Endothelial cell (in vitro differentiated cells): ENCODE measurements around the gene ATPAF2. TPM values are rescaled to one million over a fixed set of nuclear protein-coding genes. Genes with fewer than 3 reads are reported as not detected.

ENCODE experiments used
- DNase-seq: peaks from one replicate; pipeline ENCODE4 v3.0.0; 2021; ENCODE audit warnings: low spot score
- H3K27ac Mint-ChIP-seq: one replicate; pipeline ENCODE4 v1.8.0; 2021; ENCODE audit warnings: mixed read lengths, inconsistent platforms; ENCODE audit not compliant: unreplicated experiment
- H3K27me3 Mint-ChIP-seq: one replicate; pipeline ENCODE4 v1.8.0; 2021; ENCODE audit warnings: mild to moderate bottlenecking, moderate library complexity, mixed read lengths, inconsistent platforms; ENCODE audit not compliant: unreplicated experiment
- H3K36me3 Mint-ChIP-seq: one replicate; pipeline ENCODE4 v1.8.0; 2021; ENCODE audit warnings: mild to moderate bottlenecking, low read depth, mixed read lengths, inconsistent platforms; ENCODE audit not compliant: unreplicated experiment
- H3K4me1 Mint-ChIP-seq: one replicate; pipeline ENCODE4 v1.8.0; 2021; ENCODE audit warnings: mild to moderate bottlenecking, mixed read lengths, inconsistent platforms; ENCODE audit not compliant: unreplicated experiment
- H3K4me3 Mint-ChIP-seq: one replicate; pipeline ENCODE4 v1.8.0; 2021; ENCODE audit warnings: mild to moderate bottlenecking, mixed read lengths, inconsistent platforms; ENCODE audit not compliant: unreplicated experiment
- H3K9me3 Mint-ChIP-seq: one replicate; pipeline ENCODE4 v1.8.0; 2021; ENCODE audit warnings: mixed read lengths, inconsistent platforms; ENCODE audit not compliant: unreplicated experiment
- total RNA-seq: library from RNA; stranded (reverse); fragmentation: NEBNext Ultra II Directional; extraction: Animal tissue kit (Norgen Biotek cat#: 25700); gene quantifications from one replicate; pipeline ENCODE4 v1.2.1, GENCODE V29; 2021; ENCODE audit not compliant: unreplicated experiment
- TF ChIP-seq, protein P1 (sequence below): fragments of 200-600 bp; sonication (generic); IDR thresholded peaks from one replicate; pipeline ENCODE4 v1.5.0; 2021; ENCODE audit warnings: antibody characterized with exemption; ENCODE audit not compliant: unreplicated experiment

The ATPAF2 gene
- total RNA-seq, 1 donor from 2014 or later: 24.7 TPM

GRCh38 chr17:18028114-18028951 is 10.6 kb downstream of the ATPAF2 start:
- no peak overlapping the region for H3K4me3 Mint-ChIP-seq

DNA sequence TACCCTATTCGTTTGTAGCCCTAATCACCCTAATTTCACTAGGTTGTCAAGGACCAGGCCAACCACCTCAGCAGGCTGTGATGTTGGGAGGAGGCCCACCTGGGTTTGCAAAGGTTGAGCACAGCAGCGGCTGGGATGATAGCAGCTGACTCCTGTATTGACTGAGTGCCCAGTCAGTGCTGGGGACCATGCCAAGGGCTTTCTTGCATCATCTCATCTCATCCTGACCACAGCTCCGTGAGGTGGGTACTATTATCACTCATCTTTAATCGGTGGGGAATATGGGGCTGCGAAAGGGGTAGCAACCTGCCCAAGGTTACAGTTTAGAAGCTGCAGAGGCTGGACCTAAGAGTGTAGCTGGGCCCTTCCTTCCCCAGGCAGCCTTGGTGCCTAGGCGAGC is 11.7 kb downstream of the ATPAF2 start:
- Mint-ChIP-seq H3K9me3 (no peaks in the 10 kb centered on the region), H3K27ac (no peak overlapping the region), H3K4me3 (no peak overlapping the region), H3K4me1 (peaks cover 12% of the 10 kb centered on the region), H3K36me3 (no peaks in the 10 kb centered on the region), H3K27me3 (no peaks in the 10 kb centered on the region)
- TF ChIP-seq, protein P1, sequence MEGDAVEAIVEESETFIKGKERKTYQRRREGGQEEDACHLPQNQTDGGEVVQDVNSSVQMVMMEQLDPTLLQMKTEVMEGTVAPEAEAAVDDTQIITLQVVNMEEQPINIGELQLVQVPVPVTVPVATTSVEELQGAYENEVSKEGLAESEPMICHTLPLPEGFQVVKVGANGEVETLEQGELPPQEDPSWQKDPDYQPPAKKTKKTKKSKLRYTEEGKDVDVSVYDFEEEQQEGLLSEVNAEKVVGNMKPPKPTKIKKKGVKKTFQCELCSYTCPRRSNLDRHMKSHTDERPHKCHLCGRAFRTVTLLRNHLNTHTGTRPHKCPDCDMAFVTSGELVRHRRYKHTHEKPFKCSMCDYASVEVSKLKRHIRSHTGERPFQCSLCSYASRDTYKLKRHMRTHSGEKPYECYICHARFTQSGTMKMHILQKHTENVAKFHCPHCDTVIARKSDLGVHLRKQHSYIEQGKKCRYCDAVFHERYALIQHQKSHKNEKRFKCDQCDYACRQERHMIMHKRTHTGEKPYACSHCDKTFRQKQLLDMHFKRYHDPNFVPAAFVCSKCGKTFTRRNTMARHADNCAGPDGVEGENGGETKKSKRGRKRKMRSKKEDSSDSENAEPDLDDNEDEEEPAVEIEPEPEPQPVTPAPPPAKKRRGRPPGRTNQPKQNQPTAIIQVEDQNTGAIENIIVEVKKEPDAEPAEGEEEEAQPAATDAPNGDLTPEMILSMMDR: no peak
- DNase-seq: no peak

More at GRCh38 chr17:18028114-18028951, 10.6 kb downstream of the ATPAF2 start:
- Mint-ChIP-seq H3K27me3 (no peaks in the 10 kb centered on the region), H3K9me3 (no peaks in the 10 kb centered on the region), H3K36me3 (no peaks in the 10 kb centered on the region), H3K27ac (peak overlapping the region; percentile 24), H3K4me1 (peaks cover 18% of the 10 kb centered on the region)
- no peak for DNase-seq
- TF ChIP-seq, protein P1: no peak

DNA sequence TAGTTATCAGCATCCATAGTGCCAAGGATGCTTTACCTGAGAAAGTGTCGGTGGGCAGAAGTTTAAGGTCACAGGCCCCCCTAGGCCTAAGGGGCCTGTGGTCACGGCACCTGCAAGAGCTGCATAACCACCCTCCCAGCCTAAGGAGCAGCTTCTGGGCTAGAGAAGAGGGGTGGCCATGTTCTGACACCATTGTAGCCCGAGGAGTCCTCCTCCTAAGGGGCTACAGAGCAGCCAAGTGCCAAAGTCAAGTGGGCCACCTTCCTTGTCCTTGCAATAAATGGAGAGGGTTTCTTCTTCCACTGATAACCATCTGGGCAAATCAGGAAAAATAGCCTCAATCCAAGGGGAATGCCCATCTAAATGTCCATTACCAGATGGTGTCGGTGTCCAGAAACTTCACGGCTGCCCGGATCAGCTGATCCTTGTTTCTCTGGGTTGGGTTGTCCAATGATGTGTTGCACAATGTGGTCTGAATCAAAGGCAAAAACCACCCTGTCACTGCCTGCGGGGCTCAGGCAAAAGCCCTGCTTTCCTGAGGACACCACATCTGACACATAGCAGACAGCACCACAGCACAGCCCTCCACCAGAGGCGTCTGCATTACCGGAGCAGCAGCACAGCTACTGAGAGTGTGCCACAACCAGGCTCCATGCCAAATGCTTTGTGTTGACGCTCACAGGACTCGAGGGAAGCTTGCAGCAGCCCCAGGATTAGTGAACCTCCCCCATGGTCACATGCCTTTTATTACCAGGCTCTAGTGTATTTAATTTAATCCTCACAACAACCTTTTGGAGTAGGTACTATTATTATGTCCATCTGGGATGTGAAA is 12.8 kb downstream of the ATPAF2 start:
- Mint-ChIP-seq H3K9me3 (no peaks in the 10 kb centered on the region), H3K36me3 (no peaks in the 10 kb centered on the region), H3K4me3 (no peak overlapping the region), H3K4me1 (peaks cover 4% of the 10 kb centered on the region), H3K27ac (no peak overlapping the region), H3K27me3 (no peaks in the 10 kb centered on the region)
- no peak for DNase-seq
- TF ChIP-seq, protein P1: no peak

DNA sequence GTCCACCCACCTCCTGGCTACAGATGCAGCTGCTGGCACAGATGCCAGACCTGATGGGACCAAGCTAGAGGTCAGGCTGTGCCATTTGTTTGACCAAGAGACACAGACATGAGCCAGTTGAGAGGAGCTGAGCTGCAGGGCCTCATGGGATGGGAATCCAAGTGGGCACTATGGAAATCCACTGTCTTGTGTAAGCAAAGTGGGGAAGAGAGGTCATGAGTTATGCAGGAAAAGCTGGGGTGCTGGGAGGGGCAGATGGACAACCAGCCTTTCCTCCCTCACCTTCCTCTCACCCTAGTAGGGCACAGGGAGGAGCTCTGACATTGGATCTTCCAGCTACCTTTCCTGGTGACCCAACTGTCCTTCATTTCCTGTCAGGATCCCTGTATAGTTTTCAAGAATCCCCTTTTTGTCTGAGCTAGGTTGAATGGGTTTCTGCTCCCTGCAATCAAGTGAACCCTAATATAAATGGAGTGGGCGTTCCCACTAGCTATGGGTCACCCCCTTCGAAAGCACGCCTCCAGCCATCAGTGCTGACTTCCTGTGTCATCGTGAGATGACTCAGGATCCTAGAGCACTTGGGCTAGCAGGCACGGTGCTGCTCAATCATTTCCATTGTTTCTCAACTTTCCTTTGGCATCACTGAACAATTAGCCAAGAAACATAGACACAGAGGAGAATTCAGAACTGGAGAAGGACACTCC is 13.6 kb downstream of the ATPAF2 start:
- no peaks in the 10 kb centered on the region for H3K27me3 Mint-ChIP-seq
- H3K27ac Mint-ChIP-seq: peak overlapping the region; percentile 64
- H3K4me1 Mint-ChIP-seq: peaks cover 3% of the 10 kb centered on the region
- no peaks in the 10 kb centered on the region for H3K9me3 Mint-ChIP-seq
- no peaks in the 10 kb centered on the region for H3K36me3 Mint-ChIP-seq
- DNase-seq: no peak
- H3K4me3 Mint-ChIP-seq: no peak overlapping the region
- TF ChIP-seq, protein P1: no peak
